GM18511 (cell line): Measurements from ENCODE around the gene NCAPD2.
"Not testable (repeated sequence)": the region's sequence is repeated elsewhere in the genome, so short reads cannot be mapped to it uniquely, and the experiment has no call there.

Experiments
- ATAC-seq: cut with Tn5 transposase; IDR thresholded peaks from one replicate; pipeline ENCODE4 v1.9.1; 2021; ENCODE audit warnings: mild to moderate bottlenecking, moderate library complexity; ENCODE audit not compliant: unreplicated experiment

NCAPD2 gene

DNA sequence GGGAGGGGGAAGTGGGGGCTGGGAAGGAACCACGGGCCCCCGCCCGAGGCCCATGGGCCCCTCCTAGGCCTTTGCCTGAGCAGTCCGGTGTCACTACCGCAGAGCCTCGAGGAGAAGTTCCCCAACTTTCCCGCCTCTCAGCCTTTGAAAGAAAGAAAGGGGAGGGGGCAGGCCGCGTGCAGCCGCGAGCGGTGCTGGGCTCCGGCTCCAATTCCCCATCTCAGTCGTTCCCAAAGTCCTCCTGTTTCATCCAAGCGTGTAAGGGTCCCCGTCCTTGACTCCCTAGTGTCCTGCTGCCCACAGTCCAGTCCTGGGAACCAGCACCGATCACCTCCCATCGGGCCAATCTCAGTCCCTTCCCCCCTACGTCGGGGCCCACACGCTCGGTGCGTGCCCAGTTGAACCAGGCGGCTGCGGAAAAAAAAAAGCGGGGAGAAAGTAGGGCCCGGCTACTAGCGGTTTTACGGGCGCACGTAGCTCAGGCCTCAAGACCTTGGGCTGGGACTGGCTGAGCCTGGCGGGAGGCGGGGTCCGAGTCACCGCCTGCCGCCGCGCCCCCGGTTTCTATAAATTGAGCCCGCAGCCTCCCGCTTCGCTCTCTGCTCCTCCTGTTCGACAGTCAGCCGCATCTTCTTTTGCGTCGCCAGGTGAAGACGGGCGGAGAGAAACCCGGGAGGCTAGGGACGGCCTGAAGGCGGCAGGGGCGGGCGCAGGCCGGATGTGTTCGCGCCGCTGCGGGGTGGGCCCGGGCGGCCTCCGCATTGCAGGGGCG lies 40.2 kb downstream of the NCAPD2 start, which contains the start of gene GAPDH:
Gene GAPDH, plus strand, starts transcription at position 595 of the 772 bp plus-strand sequence. CDS start 316 bp downstream, outside the sequence.
- peak; percentile 71 for ATAC-seq

DNA sequence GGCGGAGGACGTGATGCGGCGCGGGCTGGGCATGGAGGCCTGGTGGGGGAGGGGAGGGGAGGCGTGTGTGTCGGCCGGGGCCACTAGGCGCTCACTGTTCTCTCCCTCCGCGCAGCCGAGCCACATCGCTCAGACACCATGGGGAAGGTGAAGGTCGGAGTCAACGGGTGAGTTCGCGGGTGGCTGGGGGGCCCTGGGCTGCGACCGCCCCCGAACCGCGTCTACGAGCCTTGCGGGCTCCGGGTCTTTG lies 40.7 kb downstream of the NCAPD2 start:
- ATAC-seq, result no peak

DNA sequence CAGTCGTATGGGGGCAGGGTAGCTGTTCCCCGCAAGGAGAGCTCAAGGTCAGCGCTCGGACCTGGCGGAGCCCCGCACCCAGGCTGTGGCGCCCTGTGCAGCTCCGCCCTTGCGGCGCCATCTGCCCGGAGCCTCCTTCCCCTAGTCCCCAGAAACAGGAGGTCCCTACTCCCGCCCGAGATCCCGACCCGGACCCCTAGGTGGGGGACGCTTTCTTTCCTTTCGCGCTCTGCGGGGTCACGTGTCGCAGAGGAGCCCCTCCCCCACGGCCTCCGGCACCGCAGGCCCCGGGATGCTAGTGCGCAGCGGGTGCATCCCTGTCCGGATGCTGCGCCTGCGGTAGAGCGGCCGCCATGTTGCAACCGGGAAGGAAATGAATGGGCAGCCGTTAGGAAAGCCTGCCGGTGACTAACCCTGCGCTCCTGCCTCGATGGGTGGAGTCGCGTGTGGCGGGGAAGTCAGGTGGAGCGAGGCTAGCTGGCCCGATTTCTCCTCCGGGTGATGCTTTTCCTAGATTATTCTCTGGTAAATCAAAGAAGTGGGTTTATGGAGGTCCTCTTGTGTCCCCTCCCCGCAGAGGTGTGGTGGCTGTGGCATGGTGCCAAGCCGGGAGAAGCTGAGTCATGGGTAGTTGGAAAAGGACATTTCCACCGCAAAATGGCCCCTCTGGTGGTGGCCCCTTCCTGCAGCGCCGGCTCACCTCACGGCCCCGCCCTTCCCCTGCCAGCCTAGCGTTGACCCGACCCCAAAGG lies 41.2 kb downstream of the NCAPD2 start:
- ATAC-seq, result peak; percentile 3

DNA sequence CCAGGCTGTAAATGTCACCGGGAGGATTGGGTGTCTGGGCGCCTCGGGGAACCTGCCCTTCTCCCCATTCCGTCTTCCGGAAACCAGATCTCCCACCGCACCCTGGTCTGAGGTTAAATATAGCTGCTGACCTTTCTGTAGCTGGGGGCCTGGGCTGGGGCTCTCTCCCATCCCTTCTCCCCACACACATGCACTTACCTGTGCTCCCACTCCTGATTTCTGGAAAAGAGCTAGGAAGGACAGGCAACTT lies 41.7 kb downstream of the NCAPD2 start:
- ATAC-seq, result no peak

DNA sequence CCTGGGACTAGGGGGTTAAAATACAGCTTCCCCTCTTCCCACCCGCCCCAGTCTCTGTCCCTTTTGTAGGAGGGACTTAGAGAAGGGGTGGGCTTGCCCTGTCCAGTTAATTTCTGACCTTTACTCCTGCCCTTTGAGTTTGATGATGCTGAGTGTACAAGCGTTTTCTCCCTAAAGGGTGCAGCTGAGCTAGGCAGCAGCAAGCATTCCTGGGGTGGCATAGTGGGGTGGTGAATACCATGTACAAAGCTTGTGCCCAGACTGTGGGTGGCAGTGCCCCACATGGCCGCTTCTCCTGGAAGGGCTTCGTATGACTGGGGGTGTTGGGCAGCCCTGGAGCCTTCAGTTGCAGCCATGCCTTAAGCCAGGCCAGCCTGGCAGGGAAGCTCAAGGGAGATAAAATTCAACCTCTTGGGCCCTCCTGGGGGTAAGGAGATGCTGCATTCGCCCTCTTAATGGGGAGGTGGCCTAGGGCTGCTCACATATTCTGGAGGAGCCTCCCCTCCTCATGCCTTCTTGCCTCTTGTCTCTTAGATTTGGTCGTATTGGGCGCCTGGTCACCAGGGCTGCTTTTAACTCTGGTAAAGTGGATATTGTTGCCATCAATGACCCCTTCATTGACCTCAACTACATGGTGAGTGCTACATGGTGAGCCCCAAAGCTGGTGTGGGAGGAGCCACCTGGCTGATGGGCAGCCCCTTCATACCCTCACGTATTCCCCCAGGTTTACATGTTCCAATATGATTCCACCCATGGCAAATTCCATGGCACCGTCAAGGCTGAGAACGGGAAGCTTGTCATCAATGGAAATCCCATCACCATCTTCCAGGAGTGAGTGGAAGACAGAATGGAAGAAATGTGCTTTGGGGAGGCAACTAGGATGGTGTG lies 42.3 kb downstream of the NCAPD2 start:
- ATAC-seq, result no peak

DNA sequence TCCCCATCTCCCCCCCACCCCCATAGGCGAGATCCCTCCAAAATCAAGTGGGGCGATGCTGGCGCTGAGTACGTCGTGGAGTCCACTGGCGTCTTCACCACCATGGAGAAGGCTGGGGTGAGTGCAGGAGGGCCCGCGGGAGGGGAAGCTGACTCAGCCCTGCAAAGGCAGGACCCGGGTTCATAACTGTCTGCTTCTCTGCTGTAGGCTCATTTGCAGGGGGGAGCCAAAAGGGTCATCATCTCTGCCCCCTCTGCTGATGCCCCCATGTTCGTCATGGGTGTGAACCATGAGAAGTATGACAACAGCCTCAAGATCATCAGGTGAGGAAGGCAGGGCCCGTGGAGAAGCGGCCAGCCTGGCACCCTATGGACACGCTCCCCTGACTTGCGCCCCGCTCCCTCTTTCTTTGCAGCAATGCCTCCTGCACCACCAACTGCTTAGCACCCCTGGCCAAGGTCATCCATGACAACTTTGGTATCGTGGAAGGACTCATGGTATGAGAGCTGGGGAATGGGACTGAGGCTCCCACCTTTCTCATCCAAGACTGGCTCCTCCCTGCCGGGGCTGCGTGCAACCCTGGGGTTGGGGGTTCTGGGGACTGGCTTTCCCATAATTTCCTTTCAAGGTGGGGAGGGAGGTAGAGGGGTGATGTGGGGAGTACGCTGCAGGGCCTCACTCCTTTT lies 43.1 kb downstream of the NCAPD2 start:
- no peak for ATAC-seq

DNA sequence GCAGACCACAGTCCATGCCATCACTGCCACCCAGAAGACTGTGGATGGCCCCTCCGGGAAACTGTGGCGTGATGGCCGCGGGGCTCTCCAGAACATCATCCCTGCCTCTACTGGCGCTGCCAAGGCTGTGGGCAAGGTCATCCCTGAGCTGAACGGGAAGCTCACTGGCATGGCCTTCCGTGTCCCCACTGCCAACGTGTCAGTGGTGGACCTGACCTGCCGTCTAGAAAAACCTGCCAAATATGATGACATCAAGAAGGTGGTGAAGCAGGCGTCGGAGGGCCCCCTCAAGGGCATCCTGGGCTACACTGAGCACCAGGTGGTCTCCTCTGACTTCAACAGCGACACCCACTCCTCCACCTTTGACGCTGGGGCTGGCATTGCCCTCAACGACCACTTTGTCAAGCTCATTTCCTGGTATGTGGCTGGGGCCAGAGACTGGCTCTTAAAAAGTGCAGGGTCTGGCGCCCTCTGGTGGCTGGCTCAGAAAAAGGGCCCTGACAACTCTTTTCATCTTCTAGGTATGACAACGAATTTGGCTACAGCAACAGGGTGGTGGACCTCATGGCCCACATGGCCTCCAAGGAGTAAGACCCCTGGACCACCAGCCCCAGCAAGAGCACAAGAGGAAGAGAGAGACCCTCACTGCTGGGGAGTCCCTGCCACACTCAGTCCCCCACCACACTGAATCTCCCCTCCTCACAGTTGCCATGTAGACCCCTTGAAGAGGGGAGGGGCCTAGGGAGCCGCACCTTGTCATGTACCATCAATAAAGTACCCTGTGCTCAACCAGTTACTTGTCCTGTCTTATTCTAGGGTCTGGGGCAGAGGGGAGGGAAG lies 43.9 kb downstream of the NCAPD2 start:
- ATAC-seq, result not testable (repeated sequence)

DNA sequence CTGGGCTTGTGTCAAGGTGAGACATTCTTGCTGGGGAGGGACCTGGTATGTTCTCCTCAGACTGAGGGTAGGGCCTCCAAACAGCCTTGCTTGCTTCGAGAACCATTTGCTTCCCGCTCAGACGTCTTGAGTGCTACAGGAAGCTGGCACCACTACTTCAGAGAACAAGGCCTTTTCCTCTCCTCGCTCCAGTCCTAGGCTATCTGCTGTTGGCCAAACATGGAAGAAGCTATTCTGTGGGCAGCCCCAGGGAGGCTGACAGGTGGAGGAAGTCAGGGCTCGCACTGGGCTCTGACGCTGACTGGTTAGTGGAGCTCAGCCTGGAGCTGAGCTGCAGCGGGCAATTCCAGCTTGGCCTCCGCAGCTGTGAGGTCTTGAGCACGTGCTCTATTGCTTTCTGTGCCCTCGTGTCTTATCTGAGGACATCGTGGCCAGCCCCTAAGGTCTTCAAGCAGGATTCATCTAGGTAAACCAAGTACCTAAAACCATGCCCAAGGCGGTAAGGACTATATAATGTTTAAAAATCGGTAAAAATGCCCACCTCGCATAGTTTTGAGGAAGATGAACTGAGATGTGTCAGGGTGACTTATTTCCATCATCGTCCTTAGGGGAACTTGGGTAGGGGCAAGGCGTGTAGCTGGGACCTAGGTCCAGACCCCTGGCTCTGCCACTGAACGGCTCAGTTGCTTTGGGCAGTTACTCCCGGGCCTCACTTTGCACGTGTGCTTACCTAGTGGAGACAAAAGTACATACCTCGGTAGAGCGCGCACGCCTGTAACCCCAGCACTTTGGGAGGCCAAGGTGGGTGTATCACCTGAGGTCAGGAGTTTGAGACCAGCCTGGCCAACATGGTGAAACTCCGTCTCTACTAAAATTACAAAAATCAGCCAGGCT lies 44.8 kb downstream of the NCAPD2 start:
- no peak for ATAC-seq

DNA sequence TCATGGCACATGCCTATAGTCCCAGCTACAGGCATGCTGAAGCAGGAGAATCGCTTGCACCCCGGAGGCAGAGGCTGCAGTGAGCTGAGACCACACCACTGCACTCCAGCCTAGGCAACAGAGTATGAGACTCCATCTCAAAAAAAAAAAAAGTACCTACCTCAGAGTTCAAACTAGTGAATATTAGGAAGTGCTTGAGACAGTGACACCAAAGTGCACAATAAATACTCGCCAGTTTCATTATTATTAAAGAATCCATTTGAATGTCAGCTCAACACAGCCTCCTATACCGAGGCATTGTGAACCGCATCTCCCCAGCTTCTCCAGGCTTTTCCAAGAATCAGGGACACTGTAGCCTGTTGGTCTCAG lies 45.4 kb downstream of the NCAPD2 start:
- no peak for ATAC-seq

DNA sequence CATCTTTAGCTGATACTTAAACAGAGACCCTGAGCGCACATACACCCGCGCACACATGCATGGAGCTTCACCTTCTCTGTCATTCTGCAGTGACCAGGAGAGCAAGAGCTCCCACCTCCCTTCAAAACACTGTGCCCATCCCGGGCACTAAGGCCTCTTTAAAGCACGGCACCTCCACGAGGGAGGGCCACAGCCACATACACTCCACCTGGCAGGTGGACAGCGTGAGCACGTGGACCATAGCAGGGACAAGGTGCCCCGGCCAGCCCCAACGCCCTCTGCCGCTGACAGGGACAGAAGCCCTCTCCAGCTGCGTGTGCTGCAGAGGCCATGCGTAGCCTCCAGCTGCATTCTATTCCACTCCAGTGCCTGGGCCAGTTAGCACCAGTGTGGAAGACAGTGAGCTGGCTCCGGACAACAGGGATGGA lies 45.8 kb downstream of the NCAPD2 start:
- no peak for ATAC-seq

DNA sequence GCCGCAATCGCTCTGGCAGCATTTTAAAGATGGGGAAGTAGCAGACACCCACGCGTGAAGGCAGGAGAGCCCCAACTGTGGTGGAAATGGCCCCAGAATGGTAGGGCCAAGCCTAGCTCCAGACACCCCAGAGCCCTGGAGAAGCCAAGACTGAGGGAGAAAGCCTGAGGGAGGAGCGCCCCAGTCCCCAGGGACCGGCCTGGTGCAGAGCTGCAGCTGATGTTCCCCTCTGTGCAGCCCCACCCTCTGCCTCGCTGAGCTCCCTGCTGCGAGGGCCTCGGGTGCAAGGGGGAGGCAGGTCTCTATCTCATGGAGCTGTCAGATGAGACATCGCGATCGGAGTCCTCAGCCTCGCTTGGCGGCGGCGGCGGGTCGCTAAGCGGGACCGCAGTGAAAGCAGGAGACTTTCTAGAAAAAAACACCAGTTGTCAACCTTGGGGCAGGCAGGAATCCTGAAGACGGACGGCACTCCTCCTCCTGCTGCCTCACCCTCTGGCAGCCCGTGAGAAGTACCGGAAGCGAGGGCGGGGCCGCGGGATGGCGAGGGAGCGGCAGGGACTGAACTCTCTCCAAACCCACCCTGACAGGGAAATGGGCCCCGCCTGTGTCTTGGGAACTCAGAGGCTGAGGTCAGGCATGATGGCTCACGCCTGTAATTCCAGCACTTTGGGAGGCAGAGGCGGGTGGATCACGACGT lies 46.4 kb downstream of the NCAPD2 start:
- no peak for ATAC-seq

DNA sequence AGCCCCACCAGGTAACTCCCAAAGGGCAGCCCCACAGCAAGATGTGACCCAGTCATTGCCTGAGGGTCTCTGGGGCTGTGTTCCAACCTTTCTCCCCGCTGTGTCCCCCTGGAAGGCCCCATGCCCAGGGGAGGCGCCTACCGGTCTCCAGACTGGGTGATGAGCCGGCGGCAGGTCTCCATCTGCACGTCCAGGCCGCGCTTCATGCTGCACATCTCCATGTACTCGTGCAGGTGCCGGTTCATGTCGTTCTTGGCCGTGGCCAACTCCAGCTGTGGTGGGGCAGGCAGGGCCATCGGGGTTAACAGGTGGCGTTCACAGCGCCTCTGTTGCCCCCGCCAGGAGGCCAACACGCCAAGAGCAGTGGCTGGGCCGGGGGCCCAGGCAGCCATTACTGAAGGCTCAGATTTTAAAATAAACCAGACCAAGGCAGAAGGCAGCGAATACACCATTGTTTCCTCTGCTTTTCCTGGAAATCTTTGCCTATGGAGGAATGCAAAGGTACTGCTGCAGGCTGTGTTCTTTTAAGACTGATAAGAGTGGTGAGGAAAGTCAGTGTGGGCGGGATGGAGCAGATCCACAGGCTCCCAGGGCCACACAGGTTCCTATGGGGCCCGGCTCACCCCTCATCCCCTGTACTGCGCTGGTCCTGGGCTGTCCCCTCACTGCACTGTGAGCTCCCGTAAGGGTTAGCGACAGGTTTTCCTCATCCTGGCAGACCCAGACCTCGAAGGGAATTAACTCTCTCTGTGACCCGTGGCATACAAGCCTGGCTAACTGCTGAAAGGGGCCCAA lies 47.7 kb downstream of the NCAPD2 start:
- no peak for ATAC-seq

DNA sequence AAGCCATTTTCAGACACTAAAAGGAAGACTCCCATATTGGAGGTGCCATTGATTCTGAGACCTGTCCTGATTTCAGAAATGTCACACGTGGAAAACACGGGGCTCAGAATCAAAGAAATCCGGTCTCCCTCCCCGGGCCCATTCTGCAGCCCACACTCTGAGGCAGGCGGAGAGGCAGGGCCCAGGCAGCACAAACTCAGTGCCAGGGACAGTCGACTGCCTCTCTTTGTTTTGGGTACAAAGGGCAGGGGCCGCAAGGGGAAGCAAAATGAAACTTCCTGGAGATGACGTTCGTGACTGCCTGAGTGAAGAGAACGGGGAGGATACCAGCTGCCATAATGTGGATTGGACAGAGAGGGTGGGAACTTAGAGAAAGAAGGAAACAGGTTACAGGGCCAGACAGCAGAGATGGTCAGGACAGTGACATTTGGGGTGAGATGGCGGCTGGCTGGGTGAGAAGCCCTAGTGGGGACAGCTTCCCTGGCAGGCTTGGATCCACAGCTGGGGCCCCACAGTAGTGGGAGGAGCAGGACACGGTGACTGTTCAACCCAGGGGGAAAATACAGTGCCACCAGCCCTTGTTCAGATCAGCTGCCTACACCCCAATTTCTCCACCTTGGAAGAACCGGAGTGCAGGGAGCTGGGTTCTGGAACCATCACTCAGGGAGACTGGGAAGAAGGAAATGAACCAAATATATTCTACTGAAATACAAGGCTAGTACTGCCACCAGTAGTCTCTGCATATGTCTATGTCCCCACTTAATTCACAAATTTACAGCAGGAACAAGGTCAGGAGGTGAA lies 48.5 kb downstream of the NCAPD2 start:
- no peak for ATAC-seq

DNA sequence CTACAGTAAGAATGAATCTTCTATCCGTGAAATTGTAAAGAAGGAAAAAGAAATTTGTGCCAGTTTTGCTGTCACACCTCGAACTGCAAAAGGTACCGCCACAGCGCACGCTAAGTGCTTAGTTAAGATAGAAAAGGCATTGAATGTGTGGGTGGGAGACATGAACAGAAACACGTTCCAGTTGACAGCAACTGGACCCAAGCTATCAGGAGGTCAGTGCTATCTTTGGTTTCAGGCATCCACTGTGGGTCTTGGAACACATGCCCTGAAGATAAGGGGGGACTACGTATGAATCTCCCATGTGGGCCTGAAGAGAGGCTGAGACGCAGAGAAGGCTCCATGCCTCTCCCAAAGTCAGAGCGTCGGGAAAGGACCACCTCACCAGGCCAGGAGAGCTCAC lies 52.1 kb downstream of the NCAPD2 start:
- ATAC-seq, result no peak

DNA sequence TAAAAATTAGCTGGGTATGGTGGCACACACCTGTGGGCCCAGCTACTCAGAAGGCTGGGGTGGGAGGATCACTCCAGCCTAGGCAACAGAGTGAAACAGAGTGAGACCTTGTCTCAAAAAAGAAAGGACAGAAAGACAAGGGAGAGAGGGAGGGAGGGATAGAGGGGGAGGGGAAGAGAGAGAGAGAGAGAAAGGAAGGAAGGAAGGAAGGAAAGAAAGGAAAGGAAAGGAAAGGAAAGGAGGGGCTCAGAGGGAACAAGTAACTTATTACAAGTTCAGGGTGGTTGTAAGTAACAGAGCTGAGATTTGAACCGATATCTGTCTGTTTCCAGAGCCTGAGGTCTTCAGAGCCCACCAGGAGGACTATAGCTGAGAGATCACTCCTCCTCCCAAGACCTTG lies 53.7 kb downstream of the NCAPD2 start:
- ATAC-seq, result no peak

DNA sequence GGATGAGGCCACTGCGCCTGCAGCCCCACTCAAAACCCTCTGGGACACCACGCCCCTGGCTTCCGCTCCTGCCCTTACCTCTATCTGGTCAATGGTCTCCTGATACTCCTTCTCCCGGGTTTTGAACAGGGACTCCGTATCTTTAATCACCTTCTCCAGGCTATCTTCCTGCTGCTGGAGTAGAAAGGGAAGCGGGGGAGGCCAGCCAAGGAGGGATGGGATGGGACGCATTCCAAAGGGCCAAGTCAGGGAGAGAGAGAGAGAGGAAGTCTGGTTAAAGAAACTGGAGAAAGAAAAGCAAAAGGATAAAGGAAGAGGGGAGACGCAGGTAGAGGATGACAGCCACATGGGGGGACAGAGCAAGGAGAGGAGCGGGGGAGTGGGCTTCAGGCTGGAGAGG lies 54.1 kb downstream of the NCAPD2 start:
- no peak for ATAC-seq

DNA sequence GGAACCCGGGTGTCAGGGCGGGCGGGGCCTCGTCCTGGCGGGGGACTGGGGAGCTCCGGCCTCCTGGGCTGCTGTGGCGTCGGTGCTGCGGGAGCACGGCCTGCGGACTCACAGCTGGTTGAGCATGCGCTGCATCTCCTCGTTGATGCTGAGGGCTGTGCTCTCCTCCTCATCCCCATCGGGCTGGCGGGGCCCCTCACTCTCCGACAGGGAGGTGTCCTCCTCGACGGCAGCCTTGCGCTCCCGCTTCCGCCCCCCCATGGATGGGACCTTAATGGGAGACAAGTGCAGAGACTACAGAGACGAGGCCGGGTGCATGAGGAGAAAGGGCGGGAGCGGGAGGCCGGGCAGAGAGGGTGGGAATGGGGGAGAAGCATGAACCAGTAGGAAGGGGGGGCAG lies 54.7 kb downstream of the NCAPD2 start:
- no peak for ATAC-seq
